ENCODE results near the gene USP7.

DNA sequence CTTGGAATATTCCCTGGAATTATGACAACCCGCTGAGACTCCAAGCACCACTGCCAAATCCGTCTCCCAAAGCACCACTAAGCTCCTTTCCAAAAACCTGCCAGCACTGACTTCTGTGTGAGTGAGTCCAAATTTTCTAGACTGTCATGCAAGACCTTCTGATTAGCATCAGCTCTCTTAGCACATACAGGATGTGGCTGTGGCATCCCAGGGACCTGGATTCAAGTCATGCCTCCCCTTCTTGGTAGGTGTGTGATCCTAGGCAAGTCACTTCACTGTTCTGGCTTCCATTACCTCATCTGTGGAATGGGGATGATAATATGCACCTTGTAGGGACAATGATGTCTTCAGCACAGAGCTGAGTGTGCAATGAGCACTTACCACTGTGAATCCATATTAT is 38.3 kb upstream of the USP7 start:
- TF ChIP-seq EP300 (IDR thresholded peaks at IDR 0.05) = no peak
- TF ChIP-seq CTCF (IDR thresholded peaks at IDR 0.05) = no peak

Measured in esophagus muscularis mucosa (tissue), 3 donors.